Psoas muscle (tissue), 8 donors: ENCODE measurements around the gene RGS8. TPM values are rescaled to one million over a fixed set of nuclear protein-coding genes. Genes with fewer than 3 reads are reported as not detected.

Source experiments
- ATAC-seq, 4 donors: fragments of 200-7000 bp; cut with Tn5 transposase; one replicate each; pipeline ENCODE4 v1.9.1; 2020; ENCODE audit warnings: moderate library complexity in 3 of 4, mild to moderate bottlenecking in 2 of 4
- DNase-seq, 2 donors: peaks; one replicate each; pipeline ENCODE4 v3.0.0-alpha.2; 2020
- H3K27ac ChIP-seq: fragments of 200-600 bp; one replicate; pipeline ENCODE4 v1.8.0; 2022
- H3K27me3 ChIP-seq, 3 donors: fragments of 200-600 bp in 1 of 3; one replicate each; pipeline versions ENCODE4 v1.6.1 to v1.8.0; 2013 to 2022; ENCODE audit warnings: low read length in 2 of 3, mild to moderate bottlenecking in 2 of 3, moderate library complexity in 1 of 3; ENCODE audit not compliant: insufficient read depth in 3 of 3
- H3K36me3 ChIP-seq, 2 donors: fragments of 200-600 bp in 1 of 2; one replicate each; pipeline versions ENCODE4 v1.6.1 to v1.8.0; 2013 to 2022; ENCODE audit warnings: low read depth in 1 of 2, mild to moderate bottlenecking in 1 of 2, moderate library complexity in 1 of 2; ENCODE audit not compliant: insufficient read depth in 1 of 2
- H3K4me1 ChIP-seq: fragments of 200-600 bp; one replicate; pipeline ENCODE4 v1.8.0; 2022
- H3K4me3 ChIP-seq: fragments of 200-600 bp; one replicate; pipeline ENCODE4 v1.8.0; 2022; ENCODE audit warnings: mild to moderate bottlenecking
- H3K9me3 ChIP-seq: fragments of 200-600 bp; one replicate; pipeline ENCODE4 v1.8.0; 2022
- WGBS, 3 donors: extraction: QIAGEN DNeasy Blood & Tissue Kit; methylation state at CpG; one replicate each; pipeline versions ENCODE4 v1.1.6 to v1.1.7; 2013; 5-methylcytosine and 5-hydroxymethylcytosine counted together
- intact Hi-C, 2 donors: fragments of 100-400 bp; cut with DNase I; formaldehyde crosslinking; loops; one replicate each; pipeline versions ENCODE4 v1.11.0 to v1.14.2; 2022
- polyA plus RNA-seq, 3 donors: library from polyadenylated mRNA; stranded (reverse); fragments of 200-250 nt; gene quantifications; one replicate each; pipeline ENCODE4 v1.2.3, GENCODE V29; 2013
- total RNA-seq, 4 donors: library from RNA; stranded (reverse); fragmentation: NEBNext Ultra II Directional in 2 of 4; extraction: Animal tissue kit (Norgen Biotek cat#: 25700) in 2 of 4; gene quantifications; one replicate each; pipeline versions ENCODE4 v1.2.1 to v1.2.4, GENCODE V29; 2021 to 2023
- TF ChIP-seq, protein P1 (sequence below): fragments of 200-600 bp; IDR thresholded peaks from one replicate; pipeline ENCODE4 v1.8.0; 2022; ENCODE audit warnings: antibody characterized with exemption
- donor health status: healthy with polysubstance abuse.
- donor health status: DM: no; HTN: no; CAD: no; lungs with moderate emphysema.
- donor health status: Bipolar disorder and iron deficiency.
- donor health status: healthy.
- donor health status: DM: yes; HTN: yes; CAD: no.
- donor health status: DM: no; HTN: no; CAD: no.
- donor health status: DM: no; HTN: no; CAD: no.
- donor health status: DM: yes; HTN: yes; CAD: no.

Gene RGS8
- total and polyA plus RNA-seq, 7 donors, result under 0.01 to 0.01 TPM; not detected in 5

DNA sequence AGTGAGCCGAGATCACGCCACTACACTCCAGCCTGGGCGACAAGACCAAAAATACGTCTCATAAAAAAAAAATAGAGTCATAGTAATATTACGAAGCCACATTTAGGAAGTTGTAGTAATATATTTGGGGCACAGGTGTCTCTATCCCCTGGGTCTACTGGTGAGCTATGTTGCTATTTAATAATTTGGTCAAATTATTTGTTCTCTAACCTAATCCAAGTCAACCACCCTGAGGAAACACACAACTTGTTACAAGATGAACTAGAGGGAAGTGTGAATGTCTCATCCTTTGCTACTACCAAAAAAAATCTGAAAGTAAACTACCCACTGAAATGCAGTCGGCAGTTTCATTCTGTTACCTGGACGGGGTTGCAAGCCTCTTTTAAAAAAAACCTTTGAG lies 35.3 kb downstream of the RGS8 start:
- H3K4me3 ChIP-seq, result no peak overlapping the region

DNA sequence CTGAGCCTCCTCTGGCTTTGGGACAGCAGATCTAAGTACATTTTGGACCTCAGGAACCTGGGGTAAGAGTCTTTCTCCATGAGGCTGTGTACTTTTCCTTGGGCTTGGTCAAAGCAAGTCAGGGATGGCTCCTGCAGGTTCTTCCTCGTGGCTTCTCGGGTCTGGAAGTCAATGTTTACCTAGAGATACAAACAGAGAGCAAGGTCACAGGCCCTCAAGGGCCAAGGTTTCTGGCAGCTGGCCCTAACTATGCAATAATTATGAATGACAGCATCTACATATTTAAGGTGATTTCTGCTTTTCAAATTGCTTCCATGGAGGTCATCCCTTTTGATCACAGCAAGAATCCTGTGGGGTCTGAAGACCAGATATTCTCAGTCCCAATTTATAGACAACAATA lies 37.6 kb downstream of the RGS8 start:
- TF ChIP-seq, protein P1, sequence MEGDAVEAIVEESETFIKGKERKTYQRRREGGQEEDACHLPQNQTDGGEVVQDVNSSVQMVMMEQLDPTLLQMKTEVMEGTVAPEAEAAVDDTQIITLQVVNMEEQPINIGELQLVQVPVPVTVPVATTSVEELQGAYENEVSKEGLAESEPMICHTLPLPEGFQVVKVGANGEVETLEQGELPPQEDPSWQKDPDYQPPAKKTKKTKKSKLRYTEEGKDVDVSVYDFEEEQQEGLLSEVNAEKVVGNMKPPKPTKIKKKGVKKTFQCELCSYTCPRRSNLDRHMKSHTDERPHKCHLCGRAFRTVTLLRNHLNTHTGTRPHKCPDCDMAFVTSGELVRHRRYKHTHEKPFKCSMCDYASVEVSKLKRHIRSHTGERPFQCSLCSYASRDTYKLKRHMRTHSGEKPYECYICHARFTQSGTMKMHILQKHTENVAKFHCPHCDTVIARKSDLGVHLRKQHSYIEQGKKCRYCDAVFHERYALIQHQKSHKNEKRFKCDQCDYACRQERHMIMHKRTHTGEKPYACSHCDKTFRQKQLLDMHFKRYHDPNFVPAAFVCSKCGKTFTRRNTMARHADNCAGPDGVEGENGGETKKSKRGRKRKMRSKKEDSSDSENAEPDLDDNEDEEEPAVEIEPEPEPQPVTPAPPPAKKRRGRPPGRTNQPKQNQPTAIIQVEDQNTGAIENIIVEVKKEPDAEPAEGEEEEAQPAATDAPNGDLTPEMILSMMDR, result no peak
- 79 to 87% (median 87%) methylated on average over 2 of the region's 2 CpGs for WGBS, 3 donors
- intact Hi-C loops, result no loop called here

More for the DNA sequence above, 35.3 kb downstream of the RGS8 start:
- no peaks in the 10 kb centered on the region for H3K4me1 ChIP-seq
- no peaks in the 10 kb centered on the region for H3K9me3 ChIP-seq
- ATAC-seq (no peak), DNase-seq (no peak)
- TF ChIP-seq, protein P1, result no peak
- no peaks in the 10 kb centered on the region for H3K36me3 ChIP-seq
- H3K27ac ChIP-seq, result no peak overlapping the region
- intact Hi-C loops, result no loop called here
- no peaks in the 10 kb centered on the region for H3K27me3 ChIP-seq
- WGBS, 3 donors, result 93 to 97% (median 95%) methylated on average over 7 of the region's 7 CpGs

DNA sequence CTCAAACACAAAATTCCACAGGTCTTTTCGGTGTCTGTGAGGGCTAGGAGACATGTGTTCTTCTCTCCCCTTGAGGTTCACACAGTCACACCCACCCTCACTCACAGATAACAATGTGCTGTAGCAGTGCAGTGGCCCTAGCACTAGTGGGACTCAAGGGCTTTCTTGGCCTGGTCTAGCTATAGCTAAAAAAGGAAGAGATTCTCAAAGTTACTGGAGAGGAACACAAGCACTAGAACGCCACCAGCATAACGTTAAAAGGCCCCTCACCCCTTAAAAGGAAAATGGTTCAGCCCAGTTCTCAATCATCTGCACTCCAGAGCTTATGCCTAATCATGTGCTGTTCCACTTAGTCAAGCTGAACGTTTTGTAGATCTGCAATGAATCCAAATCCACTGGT lies 39.5 kb downstream of the RGS8 start:
- Histone ChIP-seq H3K27ac (no peak overlapping the region), H3K36me3 (no peaks in the 10 kb centered on the region), H3K4me3 (no peak overlapping the region), H3K4me1 (no peaks in the 10 kb centered on the region), H3K9me3 (no peaks in the 10 kb centered on the region), H3K27me3 (no peaks in the 10 kb centered on the region)
- intact Hi-C loops, result no loop called here
- no peak for DNase-seq
- WGBS, 3 donors, result 70 to 72% (median 71%) methylated on average over 4 of the region's 4 CpGs
- TF ChIP-seq, protein P1, result no peak
- no peak for ATAC-seq

More for the DNA sequence above, 37.6 kb downstream of the RGS8 start:
- Histone ChIP-seq H3K4me3 (no peak overlapping the region), H3K4me1 (no peaks in the 10 kb centered on the region), H3K27ac (no peak overlapping the region), H3K9me3 (no peaks in the 10 kb centered on the region), H3K36me3 (no peaks in the 10 kb centered on the region), H3K27me3 (no peaks in the 10 kb centered on the region)
- no peak for ATAC-seq
- DNase-seq, result no peak

DNA sequence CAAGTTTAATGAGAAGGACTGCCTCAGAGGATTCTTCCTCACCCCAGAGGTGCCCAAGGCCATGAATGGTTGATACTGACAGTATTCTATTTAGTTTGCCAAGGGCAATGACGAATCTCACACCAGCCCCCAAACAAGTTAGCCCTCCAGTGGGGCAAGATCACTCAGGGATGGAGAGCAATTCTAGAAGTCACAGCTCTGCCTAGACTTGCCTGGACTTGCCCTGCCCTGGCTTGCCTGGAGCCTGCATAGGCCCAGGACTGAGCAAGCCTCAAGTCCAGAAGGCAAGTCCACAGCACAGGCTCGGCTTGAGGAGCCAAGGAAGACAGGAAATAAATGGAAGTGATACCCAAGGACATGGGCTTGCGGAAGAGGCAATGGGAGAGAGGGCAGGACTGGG lies 40.7 kb downstream of the RGS8 start:
- ATAC-seq, result no peak
- WGBS, 3 donors, result 90 to 96% (median 96%) methylated on average over 3 of the region's 3 CpGs
- H3K27me3 ChIP-seq, result no peaks in the 10 kb centered on the region
- no peaks in the 10 kb centered on the region for H3K36me3 ChIP-seq
- H3K9me3 ChIP-seq, result no peaks in the 10 kb centered on the region
- intact Hi-C loops, result no loop called here
- H3K27ac ChIP-seq, result no peak overlapping the region
- DNase-seq, result no peak
- TF ChIP-seq, protein P1, result no peak
- no peaks in the 10 kb centered on the region for H3K4me1 ChIP-seq
- H3K4me3 ChIP-seq, result no peak overlapping the region

DNA sequence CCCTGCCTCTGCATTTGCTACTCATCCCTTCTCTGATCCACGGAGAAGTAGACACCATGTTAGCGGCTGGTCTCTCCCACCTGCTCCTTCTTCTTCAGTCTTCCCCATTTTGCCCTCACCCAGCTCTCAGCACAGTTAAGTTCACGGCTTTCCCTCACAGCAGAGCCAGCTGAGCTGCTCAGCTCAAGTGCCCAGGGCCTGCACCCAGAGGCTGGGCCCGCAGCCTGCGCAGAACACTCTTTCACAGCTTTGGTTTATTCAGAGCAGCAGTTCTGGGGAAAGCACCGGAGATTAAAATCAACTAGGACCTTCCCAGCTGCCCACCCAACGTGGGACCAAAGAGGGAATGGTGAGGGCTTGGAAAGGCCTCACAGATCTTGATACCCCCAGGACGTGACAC lies 41.9 kb downstream of the RGS8 start:
- TF ChIP-seq, protein P1, result no peak
- no peaks in the 10 kb centered on the region for H3K36me3 ChIP-seq
- no peak overlapping the region for H3K27ac ChIP-seq
- DNase-seq (no peak), ATAC-seq (no peak)
- H3K4me3 ChIP-seq, result no peak overlapping the region
- H3K27me3 ChIP-seq, result no peaks in the 10 kb centered on the region
- H3K4me1 ChIP-seq, result no peaks in the 10 kb centered on the region
- intact Hi-C loops, result no loop called here
- H3K9me3 ChIP-seq, result no peaks in the 10 kb centered on the region
- 94 to 97% (median 97%) methylated on average over 8 of the region's 8 CpGs for WGBS, 3 donors
